ENCODE data around the gene SRSF4. TPM values are rescaled to one million over a fixed set of nuclear protein-coding genes. Genes with fewer than 3 reads are reported as not detected.

SRSF4 gene
- total and polyA plus RNA-seq, 9 of the 15 experiments (the other 6 are each of a cell fraction or from before 2014, with no cell fraction given) = 15.9 to 132 (median 82.0) TPM

DNA sequence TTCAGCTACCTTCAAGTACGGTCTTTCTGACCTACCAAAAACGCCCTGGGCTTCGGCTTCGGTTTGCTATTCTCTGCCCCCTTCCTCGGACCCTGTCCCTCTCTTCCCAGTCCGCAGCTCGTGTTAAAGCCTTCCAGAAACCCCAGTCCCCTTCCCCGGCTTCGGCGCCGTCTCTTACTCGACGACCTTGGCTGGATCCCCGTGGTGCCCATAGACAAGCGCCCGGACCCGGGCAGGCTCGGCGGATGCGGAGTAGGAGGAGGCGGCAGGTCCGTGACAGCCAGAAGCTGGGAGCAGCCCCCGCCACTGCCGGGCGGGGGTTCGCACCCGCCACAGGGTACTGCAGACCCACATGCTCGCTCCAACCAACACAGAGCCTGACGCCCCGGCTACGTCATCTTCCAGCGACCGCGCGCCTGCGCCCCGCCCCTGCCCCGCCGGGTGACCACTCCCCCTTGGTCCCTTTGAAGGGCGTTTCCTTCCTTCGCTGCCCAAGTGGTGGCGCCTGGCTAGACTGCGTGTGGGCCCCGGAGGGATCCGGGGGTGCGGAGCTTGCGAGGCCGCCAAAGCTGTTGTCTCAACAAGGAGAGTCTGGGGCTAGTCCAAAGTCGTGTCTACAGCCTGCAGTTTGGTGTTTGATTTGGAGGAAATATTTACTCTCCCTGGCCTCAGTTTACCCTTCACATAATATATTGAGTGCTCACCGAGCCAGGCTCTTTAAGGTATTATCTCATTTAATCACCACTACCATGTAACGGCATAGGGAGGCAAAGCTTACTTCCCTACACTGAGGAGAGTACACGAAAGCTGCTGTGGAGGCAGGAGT is 49.1 kb upstream of the SRSF4 start, which contains the start of gene MECR (continued):
- TF ChIP-seq KAT7 (CRISPR knock-in tag; IDR thresholded peaks at IDR 0.05; ENCODE audit: borderline replicate concordance) = 0 out of 2 replicates have a peak, but pooled peaks have one; percentile 24
- TF ChIP-seq RBM22 (IDR thresholded peaks at IDR 0.05; ENCODE audit: low read depth, low read length, poor library complexity, severe bottlenecking) = peak; percentile 39
- 0 out of 2 replicates have a peak, but pooled peaks have one; percentile 66 for TF ChIP-seq NR1H2 (CRISPR knock-in tag; IDR thresholded peaks at IDR 0.05)
- 0 out of 2 replicates have a peak, but pooled peaks have one; percentile 30 for TF ChIP-seq ELF1 (tag; IDR thresholded peaks at IDR 0.05)
- TF ChIP-seq PRDM10 (IDR thresholded peaks at IDR 0.05; ENCODE audit: partially characterized antibody) = peak; percentile 60
- TF ChIP-seq ZNF511 (CRISPR knock-in tag; IDR thresholded peaks at IDR 0.05) = peak; percentile 98
- peak; percentile 76; the same call in 1 of the 2 replicates for TF ChIP-seq ZBTB2 (IDR thresholded peaks at IDR 0.05)
- 0 out of 2 replicates have a peak, but pooled peaks have one; percentile 40 for TF ChIP-seq SPI1 (IDR thresholded peaks at IDR 0.05; ENCODE audit: borderline replicate concordance, low read depth, low read length)
- peak; percentile 45; the same call in 1 of the 2 replicates for TF ChIP-seq HDAC2 (IDR thresholded peaks at IDR 0.05)
- TF ChIP-seq POLR2AphosphoS5 (IDR thresholded peaks at IDR 0.05; ENCODE audit: control insufficient read depth, insufficient read depth, low read depth, low read length) = peak; percentile 84; the same call in 1 of the 2 replicates
- TF ChIP-seq ZEB2 (IDR thresholded peaks at IDR 0.05) = no peak; the same call in 1 of the 2 replicates
- TF ChIP-seq, protein P1, sequence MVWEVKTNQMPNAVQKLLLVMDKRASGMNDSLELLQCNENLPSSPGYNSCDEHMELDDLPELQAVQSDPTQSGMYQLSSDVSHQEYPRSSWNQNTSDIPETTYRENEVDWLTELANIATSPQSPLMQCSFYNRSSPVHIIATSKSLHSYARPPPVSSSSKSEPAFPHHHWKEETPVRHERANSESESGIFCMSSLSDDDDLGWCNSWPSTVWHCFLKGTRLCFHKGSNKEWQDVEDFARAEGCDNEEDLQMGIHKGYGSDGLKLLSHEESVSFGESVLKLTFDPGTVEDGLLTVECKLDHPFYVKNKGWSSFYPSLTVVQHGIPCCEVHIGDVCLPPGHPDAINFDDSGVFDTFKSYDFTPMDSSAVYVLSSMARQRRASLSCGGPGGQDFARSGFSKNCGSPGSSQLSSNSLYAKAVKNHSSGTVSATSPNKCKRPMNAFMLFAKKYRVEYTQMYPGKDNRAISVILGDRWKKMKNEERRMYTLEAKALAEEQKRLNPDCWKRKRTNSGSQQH (CRISPR knock-in tag; IDR thresholded peaks at IDR 0.05) = 0 out of 2 replicates have a peak, but pooled peaks have one; percentile 24
- peak; percentile 82 for TF ChIP-seq ESRRA (IDR thresholded peaks at IDR 0.05; ENCODE audit: borderline replicate concordance, low read depth)
- no peak for TF ChIP-seq ZNF584 (CRISPR knock-in tag; IDR thresholded peaks at IDR 0.05; ENCODE audit: low read depth)
- TF ChIP-seq ARID3A (IDR thresholded peaks at IDR 0.05; ENCODE audit: borderline replicate concordance, low read depth, low read length) = no peak

Measured in K562 (cell line).